ENCODE results near the gene SERPINA4.
"Not testable (repeated sequence)": the region's sequence is repeated elsewhere in the genome, so short reads cannot be mapped to it uniquely, and the experiment has no call there.

Gene SERPINA4

DNA sequence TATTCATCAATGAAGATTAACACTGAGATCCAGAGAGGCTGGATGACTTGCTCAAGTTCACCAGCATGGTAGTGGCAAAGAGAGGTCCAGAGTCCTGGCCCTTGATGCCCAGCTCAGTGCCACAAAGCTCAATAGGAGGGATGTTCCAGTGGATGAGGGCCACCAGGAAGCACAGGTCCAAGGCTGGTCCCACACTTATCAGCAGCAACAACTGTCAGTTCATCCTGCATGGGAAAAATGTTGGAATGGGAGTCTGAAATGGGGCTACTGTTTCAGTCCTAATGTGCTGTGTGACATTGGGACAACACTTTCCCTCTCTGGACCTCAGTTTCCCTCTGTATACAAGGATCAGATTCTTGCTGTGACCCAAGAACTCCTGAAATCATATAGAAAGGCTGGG is 31.2 kb downstream of the SERPINA4 start:
- DNase-seq (ENCODE audit: low read depth) = no peak

GRCh38 chr14:94593376-94593748 is 32.1 kb downstream of the SERPINA4 start:
- no peak for DNase-seq (ENCODE audit: low read depth)

- DNase-seq (ENCODE audit: low read depth) = no peak
Measured at GRCh38 chr14:94593749-94594431, 32.6 kb downstream of the SERPINA4 start.

GRCh38 chr14:94594441-94594840 is 33.2 kb downstream of the SERPINA4 start:
- DNase-seq (ENCODE audit: low read depth) = no peak

DNA sequence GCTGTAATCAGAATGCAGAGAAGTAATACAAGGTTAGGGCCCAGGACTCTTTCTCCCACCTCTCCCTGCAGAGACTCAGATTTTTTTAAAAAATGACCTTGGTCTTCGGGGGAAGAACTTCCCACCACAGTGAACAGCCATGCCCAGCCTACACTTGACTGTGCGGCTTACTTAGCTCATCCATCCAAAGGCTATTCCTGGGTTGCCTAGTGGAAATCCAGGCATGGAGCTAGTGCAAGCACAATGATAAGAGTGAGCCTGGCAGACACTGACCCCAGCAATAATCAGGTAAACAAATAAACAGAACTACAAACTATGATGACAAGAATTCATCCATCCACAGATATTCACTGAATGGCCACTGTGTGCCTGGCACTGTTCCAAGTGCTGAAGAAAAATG is 34.7 kb downstream of the SERPINA4 start:
- no peak for DNase-seq (ENCODE audit: low read depth)

GRCh38 chr14:94596361-94596760 is 35.1 kb downstream of the SERPINA4 start:
- no peak for DNase-seq (ENCODE audit: low read depth)

- no peak for DNase-seq (ENCODE audit: low read depth)
Measured at GRCh38 chr14:94597788-94598187, 36.5 kb downstream of the SERPINA4 start.

DNA sequence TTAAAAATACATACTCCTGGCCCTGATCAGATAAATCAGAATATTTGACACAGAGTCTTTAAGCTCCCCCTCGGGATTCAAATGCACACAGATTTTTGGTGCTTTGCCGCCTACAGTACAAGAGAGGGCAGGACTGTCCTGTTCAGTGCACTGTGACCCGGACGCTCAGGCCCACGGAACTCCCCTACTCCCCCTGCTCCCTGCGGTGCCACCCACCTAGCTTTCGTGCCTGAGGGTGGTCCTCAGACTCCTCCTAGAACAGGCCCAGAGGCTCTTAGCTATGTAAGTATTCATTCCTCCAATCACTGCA is 37.2 kb downstream of the SERPINA4 start:
- no peak for DNase-seq (ENCODE audit: low read depth)

DNA sequence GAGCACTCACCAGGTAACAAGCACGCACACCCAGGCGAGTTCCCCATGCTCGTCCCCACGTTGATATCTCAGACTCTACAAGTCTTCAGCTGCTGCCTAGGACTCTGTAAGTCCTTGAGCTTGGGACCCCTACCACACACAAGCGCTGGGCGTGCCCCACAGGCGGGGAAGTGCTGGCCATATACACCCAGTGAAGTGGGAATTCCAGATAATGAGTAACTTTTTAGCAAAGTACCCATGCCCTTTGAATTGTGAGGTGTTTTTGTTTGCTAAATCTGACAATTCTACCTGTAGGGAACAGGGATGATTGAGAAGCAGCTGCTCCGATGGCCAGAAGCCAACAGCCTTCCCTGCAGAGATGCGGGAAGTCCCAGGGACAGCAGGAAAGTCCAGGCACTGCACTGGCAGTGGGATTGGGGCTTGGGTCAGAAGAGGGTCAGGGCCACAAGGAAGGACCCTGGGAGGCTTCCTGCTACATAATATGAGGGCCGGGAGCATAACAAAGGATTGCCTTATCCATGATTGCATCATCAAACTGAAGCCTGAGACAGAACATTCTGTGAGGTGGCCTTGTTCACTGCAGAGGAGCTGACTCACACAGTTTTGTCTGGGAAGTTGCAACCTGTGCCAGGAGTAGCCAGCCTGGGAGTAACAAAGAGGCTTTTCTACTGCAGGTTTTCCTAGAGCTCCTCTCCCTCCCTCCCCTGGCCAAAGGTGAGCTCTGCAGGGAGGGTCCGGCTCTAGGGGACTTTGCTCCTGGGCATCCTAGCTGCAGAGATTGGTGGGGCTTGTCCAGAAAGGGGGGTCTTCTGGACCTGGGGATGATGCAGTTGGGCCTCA is 37.8 kb downstream of the SERPINA4 start:
- DNase-seq (ENCODE audit: low read depth) = no peak

DNA sequence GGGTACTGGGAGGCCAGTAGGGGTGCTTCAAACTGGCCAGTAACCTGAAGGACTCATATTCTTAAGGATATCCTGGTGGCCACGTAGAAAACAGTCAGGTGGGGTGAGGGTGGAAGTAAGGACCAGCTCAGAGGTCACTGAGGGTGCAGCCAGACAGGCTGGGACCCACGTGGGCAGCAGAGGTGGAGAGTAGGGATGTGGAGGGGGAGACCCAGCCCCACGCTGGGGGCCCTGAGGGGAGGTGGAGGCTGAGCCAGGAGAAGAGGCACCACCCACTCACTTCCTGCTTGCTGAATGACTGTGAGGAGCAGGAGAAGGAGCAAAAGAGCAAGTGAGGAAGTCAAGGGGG is 38.4 kb downstream of the SERPINA4 start:
- no peak for DNase-seq (ENCODE audit: low read depth)

GRCh38 chr14:94600148-94600545 is 38.9 kb downstream of the SERPINA4 start:
- DNase-seq (ENCODE audit: low read depth) = no peak

DNA sequence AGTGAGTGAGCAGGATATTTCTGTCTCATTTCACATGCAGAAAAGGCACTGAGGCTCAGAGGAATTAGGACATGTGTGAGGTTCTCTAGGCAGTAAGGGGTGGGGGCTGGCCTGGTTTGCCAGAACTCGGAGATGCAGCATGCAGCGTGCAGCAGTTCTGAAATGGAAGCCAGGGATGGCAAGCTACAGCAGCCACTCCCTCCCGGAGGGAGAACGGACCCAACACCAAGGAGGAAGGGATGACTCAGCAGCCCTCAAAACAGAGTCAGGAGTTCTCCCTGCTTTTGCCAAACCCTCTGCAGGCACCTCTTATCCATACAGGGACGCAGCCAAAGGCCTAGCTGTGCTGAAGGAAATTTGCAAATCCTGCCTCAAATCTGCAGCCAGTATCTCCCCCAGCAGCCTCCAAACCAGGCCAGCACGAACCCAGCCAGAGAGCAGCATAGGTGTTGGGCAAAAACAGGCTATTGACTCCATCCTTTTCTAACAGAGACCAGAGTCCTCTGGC is 40.7 kb downstream of the SERPINA4 start:
- DNase-seq (ENCODE audit: low read depth) = no peak

DNA sequence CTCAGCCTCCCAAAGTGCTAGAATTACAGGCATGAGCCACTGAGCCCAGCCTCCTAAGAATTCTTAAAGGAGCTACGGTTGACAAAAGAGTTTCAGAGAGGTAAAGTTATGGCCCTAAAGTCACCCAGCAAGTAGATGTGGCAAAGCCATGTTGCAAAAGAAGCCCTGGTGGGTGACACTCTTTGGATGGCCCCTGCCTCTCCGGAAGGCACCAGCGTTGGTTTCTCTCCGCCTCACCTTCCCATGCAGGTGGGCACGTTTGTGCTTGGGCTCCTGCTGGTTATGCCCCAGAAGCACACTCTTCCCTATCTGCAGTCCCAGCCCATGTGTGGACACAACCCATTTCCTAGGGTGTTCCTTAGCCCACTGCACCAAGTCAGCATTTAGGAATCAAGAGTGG is 41.5 kb downstream of the SERPINA4 start:
- no peak for DNase-seq (ENCODE audit: low read depth)

DNA sequence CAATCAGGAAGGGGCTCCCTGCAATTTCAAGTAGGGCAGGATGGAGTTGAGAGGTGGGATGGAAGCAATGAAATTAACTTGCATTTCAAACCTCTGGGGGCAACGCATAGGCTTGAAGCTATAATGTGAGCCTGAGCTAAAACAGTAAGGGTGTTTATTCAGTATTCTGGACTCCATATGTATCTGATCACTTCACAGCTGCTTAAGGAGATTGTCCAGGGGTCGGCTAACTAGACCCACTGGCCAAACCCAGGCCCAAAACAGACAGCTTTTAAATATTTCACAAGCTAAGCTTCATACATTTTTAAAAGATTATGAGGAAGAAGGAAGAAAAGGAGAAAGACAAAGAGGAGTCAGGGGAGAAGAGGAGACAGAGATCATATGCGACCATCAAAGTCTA is 44.1 kb downstream of the SERPINA4 start:
- no peak for DNase-seq (ENCODE audit: low read depth)

GRCh38 chr14:94608966-94609365 is 47.7 kb downstream of the SERPINA4 start:
- DNase-seq (ENCODE audit: low read depth) = not testable (repeated sequence)

- no peak for DNase-seq (ENCODE audit: low read depth)
Measured at GRCh38 chr14:94611179-94611578, 49.9 kb downstream of the SERPINA4 start.

DNA sequence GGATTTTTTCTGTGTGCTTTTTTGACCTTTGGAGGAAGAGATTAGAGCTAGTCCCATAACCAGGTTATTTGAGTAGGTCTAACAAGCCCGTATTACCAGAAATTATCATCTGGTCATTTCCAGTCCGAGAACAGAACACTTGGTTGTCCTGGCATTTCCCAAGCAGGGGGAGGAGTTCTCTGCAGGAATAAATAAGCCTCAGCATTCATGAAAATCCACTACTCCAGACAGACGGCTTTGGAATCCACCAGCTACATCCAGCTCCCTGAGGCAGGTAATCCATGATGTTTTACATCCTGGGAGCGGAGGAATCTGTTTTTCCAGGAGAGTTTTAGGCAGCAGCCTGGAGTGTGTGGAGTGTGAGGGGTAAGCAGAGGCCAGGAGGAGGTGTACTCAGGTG is 50.9 kb downstream of the SERPINA4 start, which contains the start of gene SERPINA3:
Gene SERPINA3, plus strand, starts transcription at position 218 of the 400 bp plus-strand sequence. CDS start 2,051 bp downstream, outside the sequence.
- no peak for DNase-seq (ENCODE audit: low read depth)

- DNase-seq (ENCODE audit: low read depth) = no peak
Measured at GRCh38 chr14:94612580-94613554, 51.6 kb downstream of the SERPINA4 start.

GRCh38 chr14:94613720-94614644 is 52.7 kb downstream of the SERPINA4 start:
- DNase-seq (ENCODE audit: low read depth) = no peak

DNA sequence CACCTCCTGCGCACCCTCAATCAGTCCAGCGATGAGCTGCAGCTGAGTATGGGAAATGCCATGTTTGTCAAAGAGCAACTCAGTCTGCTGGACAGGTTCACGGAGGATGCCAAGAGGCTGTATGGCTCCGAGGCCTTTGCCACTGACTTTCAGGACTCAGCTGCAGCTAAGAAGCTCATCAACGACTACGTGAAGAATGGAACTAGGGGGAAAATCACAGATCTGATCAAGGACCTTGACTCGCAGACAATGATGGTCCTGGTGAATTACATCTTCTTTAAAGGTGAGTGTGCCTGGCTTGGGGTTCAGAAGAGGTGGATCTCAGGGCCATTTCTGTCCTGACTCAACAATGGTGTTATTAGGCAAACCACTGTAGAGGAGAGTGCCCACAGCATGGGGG is 53.6 kb downstream of the SERPINA4 start:
- no peak for DNase-seq (ENCODE audit: low read depth)

GRCh38 chr14:94615254-94615653 is 54.0 kb downstream of the SERPINA4 start:
- no peak for DNase-seq (ENCODE audit: low read depth)
